NCI-H1417 treated with DMSO at 0.1 percent for 48 hours (cell line): ENCODE measurements around the gene ELOF1.
"Not testable (repeated sequence)": the region's sequence is repeated elsewhere in the genome, so short reads cannot be mapped to it uniquely, and the experiment has no call there.

Experiments
- DNase-seq: peaks from one replicate; lab custom pipeline; 2025; lab: John Stamatoyannopoulos, UW

Gene ELOF1

GRCh38 chr19:11570039-11570462 is 11.0 kb upstream of the ELOF1 start:
- no peak for DNase-seq

- no peak for DNase-seq
Measured at GRCh38 chr19:11566164-11566563, 7.1 kb upstream of the ELOF1 start.

DNA sequence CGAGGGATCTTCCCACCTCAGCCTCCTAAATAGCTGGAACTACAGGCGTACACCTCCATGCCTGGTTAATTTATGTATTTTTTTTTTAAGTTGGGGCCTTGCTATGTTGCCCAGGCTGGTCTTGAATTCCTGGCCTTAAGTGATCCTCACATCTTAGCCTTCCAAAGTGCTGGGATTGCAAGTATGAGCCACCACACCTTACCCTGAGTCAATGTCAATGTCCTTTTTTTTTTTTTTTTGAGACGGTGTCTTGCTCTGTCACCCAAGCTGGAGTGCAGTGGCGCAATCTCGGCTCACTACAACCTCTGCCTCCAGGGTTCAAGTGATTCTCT is 6.6 kb upstream of the ELOF1 start:
- not testable (repeated sequence) for DNase-seq

- DNase-seq, result not testable (repeated sequence)
Measured at GRCh38 chr19:11564082-11564807, 5.2 kb upstream of the ELOF1 start.

DNA sequence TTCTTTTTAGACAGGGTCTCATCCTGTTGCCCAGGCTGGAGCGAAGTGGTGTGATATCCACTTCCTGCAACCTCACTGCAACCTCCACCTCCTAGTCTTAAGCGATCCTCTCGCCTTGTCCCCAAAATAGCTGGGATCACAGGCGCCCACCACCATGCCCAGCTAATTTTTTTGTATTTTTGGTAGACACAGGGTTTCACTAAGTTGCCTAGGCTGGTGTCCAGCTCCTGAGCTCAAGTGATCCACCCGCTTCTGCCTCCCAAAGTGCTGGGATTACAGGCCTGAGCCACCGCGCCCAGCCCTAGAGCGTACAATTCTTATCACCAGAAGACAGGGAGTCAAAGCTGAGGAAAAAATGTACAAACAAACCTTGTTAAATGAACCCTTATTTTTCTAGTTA is 4.5 kb upstream of the ELOF1 start:
- DNase-seq, result no peak

- DNase-seq, result no peak
Measured at GRCh38 chr19:11560404-11561051, 1.5 kb upstream of the ELOF1 start.

GRCh38 chr19:11556634-11557420 is 2.2 kb downstream of the ELOF1 start:
- no peak for DNase-seq

GRCh38 chr19:11555246-11555645 is 3.8 kb downstream of the ELOF1 start:
- DNase-seq, result no peak

DNA sequence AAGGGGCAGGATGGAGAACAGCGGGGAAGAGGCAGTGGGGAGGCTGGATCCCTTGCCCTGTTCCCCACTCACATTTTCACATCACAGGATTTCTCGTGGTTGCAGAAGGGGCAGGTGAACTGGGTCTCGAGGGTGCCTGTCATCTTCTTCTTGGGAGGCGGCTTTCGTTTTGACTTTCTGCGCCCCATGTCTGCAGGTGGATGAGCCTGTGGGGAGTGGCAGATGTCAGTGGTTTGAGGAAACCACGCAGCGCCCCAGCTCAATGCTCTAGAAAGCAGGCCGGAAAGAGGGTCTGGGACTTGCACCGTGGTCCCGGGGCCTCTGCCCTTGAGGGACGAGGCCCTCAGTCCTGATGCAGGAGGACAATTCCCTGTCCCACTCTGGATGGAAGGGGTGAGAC is 4.9 kb downstream of the ELOF1 start:
- no peak for DNase-seq

GRCh38 chr19:11552666-11553372 is 6.2 kb downstream of the ELOF1 start:
- no peak for DNase-seq

DNA sequence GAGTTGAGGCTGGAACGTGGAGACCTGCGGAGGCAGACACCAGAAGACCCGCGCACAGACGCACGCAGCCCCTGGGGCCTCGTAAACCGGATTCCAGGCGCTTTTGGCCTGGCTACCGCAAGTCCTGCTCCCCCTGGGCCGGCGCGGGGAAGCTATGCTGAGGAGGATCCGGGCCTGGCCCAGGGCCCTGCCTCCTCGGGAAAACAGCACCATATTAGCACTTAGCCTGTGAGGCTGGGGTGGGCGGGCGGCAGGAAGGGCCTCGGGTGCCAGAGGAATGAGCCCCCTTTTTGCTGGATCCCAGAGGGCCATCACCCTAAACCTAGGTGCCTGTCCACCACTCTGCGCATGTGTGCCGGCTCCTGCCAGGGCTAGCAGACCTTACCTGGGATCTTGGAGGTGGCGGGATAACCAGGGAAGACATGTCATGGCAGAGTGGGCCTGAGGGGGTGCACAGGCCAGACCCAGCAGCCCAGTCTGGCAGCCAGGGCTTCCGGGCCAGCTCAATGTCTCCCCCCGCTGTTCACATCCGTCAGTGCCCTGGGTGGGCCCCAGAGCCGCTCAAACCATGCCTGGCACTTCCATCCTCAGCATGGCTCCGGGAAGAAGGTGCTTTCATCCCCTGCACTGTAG is 7.3 kb downstream of the ELOF1 start:
- DNase-seq, result no peak

- no peak for DNase-seq
Measured at GRCh38 chr19:11550265-11550664, 8.8 kb downstream of the ELOF1 start.

GRCh38 chr19:11549386-11549953 is 9.6 kb downstream of the ELOF1 start:
- no peak for DNase-seq

GRCh38 chr19:11547929-11548700 is 10.9 kb downstream of the ELOF1 start:
- no peak for DNase-seq

DNA sequence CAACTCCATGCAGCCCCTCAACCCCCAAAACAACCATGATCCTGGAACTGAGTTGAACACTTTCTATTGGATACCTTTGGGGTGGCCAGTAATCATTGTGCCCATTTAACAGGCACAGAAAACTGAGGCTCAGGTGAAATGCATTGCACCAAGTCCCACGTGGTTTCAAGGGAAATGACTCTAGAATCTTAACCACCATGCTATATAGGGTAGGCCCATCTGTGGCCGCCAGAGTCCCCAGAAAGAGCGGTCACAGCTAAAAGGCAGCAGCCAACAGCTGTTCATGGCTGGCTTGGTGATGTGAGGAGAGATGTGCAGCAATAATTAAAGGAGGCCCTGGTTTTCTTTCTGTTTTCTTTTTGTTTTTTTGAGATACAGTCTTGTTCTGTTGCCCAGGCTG is 17.8 kb downstream of the ELOF1 start:
- no peak for DNase-seq

GRCh38 chr19:11540645-11541044 is 18.4 kb downstream of the ELOF1 start:
- DNase-seq, result no peak

- DNase-seq, result no peak
Measured at GRCh38 chr19:11539495-11540365, 19.3 kb downstream of the ELOF1 start.

DNA sequence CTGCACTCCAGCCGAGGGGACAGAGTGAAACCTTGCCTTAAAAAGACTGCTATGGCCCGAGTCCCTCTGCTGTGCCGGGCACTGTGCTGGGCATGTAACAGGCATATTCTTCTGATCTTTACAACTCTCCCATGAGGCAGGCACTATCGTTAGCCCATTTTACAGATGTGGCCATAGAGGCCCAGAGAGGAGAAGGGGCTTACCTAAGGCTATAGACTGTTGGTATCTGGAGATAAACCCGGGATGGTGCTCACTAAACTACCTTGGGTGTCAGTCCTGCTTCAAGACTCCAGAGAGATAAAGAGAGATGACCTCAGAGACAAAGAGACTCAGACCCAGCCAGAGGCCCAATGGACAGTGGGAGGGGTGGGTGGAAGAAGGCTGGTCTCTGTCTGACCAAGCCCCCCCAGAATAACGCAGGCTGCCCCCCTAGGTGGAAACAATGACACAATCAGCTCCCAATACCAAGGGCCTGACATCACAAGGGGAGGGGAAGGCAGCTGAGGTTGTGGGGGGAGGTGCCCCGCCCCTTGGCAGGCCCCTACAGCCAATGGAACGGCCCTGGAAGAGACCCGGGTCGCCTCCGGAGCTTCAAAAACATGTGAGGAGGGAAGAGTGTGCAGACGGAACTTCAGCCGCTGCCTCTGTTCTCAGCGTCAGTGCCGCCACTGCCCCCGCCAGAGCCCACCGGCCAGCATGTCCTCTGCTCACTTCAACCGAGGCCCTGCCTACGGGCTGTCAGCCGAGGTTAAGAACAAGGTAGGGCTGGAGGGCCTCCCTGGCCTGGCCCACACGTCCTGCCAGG is 20.6 kb downstream of the ELOF1 start, which contains the start of gene CNN1:
TSS of gene CNN1 (plus strand) at position 620 of the 805 bp plus-strand sequence. CDS start at position 697, 77 bp downstream.
- no peak for DNase-seq
